ENCODE results near the gene WNK1.
"Not testable (repeated sequence)": the region's sequence is repeated elsewhere in the genome, so short reads cannot be mapped to it uniquely, and the experiment has no call there.

Gene WNK1

DNA sequence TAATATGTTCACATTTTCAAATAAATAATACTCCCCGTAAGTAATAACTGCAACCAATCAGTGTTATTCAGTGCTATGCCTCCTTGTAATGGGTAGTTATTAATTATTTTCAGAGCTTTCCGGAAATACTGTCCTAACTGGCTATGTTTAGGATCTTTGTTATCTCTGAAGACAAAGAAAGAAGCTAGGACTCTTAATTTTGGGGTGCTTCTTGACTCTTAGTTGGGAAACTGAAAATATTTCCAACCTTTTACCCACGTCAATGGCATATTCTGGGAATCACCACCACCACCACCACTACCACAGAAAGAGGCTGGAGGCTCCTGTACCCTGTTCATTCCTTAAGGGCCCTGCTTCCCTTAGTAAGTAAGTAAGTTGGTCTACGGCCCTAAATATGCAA lies 158.0 kb downstream of the WNK1 start:
- DNase-seq (ENCODE audit: low read depth in 3 of 3): no peak

GRCh38 chr12:911191-911826 lies 158.9 kb downstream of the WNK1 start:
- no peak for DNase-seq (ENCODE audit: low read depth in 3 of 3)

DNA sequence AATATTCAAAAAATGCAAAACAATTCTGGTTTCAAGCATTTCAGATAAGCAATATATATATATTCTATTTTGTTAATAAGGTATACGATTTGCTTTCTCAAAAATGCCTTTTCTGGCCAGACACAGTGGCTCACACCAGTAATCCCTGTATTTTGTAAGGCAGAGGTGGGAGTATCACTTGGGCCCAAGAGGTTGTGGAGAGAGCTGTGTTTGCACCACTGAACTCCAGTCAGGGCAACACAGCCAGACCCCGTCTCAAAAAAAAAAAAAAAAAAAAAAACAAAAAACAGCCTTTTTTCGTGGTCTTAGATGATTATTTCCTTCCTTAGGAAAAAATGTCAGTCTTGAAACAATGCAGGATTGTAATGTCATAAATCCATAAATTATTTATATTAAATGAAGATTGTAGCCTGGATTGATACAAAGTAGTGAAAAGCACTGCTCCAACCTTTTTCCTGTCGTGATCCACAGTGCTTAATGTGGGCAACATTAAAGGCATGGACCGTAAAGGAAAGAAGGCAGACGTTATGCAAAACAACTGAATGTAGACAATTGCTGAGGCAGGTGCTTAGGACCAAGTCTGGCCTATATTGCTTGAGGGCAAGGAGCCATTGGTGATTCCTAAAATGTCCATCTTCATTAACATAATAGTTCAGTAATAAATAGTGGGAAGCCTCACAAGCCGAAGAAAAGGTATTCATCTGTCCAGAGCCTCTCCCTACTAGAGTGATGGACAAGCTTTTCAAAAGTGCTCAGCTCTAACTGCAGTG lies 160.3 kb downstream of the WNK1 start:
- DNase-seq (ENCODE audit: low read depth in 3 of 3): no peak

DNA sequence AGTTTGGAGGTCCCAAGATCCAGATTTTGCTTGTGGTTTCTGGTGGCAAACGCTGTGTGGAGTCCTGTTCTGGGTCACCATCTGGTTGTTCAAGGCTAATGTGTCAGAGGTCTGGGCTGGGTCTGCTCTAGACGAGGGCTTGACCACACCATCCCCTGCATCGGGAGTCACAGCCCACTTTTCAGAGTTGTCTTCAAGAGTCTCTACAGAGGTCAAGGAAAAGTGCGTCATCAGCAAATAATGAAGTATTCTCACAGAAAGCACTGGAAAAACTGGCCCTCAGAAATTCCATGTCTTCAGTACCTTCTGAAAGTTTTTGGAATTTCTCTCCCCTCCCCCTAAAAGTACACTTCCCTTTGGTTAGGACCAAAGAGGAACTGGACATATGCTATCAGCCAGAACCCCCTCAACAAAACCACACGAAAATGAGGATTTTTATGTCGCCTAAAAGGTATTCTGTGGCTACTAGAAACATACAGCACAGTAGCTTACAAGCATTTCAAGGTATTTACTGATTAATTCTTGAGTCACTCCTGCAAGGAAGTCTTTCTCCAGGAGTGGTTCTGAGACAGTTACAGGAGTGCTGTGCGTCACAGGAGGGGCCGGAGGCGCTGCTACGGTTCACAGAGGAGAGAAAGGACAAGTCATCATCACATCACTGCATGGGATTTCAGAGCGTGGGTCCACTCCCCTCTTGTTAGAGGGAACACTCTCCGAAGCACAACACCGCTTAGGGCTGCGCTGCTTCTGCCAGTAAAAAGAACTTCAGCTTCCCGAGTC lies 161.7 kb downstream of the WNK1 start:
- DNase-seq (ENCODE audit: low read depth in 3 of 3): no peak

- DNase-seq (ENCODE audit: low read depth in 3 of 3): no peak
These were observed 162.7 kb downstream of the WNK1 start for GRCh38 chr12:915090-915489.

- peak in 1 of 3 donors; percentile 4 for DNase-seq (ENCODE audit: low read depth in 3 of 3)
These were observed 163.9 kb downstream of the WNK1 start for GRCh38 chr12:916240-916639.

DNA sequence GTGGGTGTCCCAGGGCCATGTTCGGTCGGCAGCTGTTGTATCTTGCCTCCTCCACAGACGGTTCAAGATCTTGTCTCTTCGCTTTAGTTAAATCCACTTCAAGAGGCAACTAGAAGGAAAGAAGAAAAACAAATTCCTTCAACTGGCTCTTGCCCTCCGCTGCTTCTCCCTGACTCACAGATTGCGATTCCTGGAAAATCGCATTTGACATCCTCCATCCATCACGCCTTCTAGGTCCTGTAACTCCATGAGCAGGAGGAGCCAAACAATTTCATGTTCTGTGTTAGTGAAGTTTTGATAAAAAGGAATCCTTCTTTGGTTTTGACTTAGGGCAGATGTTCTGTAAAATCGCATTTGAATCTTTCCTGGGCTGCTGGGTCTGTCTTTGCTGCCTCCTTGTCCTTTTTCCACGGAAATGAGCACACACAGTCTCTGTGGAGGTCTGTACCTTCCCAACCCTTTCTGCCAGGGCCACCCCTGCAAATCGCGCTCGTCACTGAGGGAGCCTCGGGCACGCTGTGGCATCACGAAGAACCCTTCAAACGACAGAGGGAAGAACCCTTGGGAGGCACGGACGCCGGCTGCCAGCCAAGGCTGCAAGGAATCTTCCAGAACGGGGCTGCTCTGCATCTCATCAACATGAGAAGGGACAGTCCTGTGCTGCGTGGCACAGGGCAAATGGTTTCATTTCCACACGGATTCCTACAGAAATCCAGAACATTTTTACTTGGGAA lies 164.5 kb downstream of the WNK1 start:
- DNase-seq (ENCODE audit: low read depth in 3 of 3): no peak

DNA sequence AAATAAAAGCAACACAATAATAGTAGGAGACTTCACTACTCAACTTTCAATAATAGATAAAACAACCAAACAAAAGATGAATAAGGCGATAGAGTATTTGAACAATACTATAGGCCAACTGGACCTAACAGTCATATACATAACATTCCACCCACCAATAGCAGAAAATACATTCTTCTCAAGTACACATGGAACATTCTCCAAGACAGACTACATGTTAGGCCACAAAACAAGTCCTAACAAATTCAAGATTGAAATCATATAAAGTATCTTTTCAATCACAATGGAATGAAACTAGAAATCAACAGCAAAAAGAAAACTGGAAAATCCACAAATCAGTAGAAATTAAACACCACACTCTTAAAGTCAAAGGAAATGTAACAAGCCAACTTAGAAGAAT lies 168.3 kb downstream of the WNK1 start:
- no peak for DNase-seq (ENCODE audit: low read depth in 3 of 3)

GRCh38 chr12:922285-922684 lies 169.9 kb downstream of the WNK1 start:
- DNase-seq (ENCODE audit: low read depth in 3 of 3): no peak

DNA sequence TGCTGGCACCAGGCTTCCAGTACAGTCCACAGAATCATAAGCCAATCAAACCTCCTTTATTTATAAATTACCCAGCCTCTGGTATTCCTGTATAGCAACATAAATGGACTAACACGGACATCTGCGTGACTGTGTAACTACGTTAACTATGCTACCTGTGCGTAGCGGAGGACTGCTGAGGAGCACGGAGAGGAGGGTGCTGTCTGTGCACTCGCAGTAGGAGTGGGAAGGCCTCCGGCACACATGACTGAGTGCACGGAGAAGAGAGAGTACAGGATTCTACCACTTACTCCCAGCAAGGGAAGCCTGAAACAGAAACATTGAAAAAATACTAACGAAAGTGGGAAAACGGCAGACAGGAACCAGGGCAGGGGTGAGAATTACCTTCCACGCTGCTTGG lies 174.3 kb downstream of the WNK1 start:
- no peak for DNase-seq (ENCODE audit: low read depth in 3 of 3)

GRCh38 chr12:931060-931459 lies 178.7 kb downstream of the WNK1 start:
- no peak for DNase-seq (ENCODE audit: low read depth in 3 of 3)

- DNase-seq (ENCODE audit: low read depth in 3 of 3): no peak
These were observed 179.2 kb downstream of the WNK1 start for GRCh38 chr12:931591-931990.

DNA sequence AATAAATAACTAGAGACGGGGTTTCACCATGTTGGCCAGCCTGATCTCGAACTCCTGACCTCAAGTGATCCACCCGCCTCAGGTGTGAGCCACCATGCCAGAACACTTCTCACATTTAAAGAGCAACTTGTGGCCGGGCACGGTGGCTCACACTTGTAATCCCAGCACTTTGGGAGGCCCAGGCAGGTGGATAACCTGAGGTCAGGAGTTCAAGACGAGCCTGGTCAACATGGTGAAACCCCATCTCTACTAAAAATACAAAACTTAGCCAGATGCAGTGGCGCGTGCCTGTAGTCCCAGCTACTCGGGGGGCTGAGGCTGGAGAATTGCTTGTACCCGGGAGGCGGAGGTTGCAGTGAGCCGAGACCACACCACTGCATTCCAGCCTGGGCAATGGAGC lies 183.5 kb downstream of the WNK1 start:
- not testable (repeated sequence) for DNase-seq (ENCODE audit: low read depth in 3 of 3)

DNA sequence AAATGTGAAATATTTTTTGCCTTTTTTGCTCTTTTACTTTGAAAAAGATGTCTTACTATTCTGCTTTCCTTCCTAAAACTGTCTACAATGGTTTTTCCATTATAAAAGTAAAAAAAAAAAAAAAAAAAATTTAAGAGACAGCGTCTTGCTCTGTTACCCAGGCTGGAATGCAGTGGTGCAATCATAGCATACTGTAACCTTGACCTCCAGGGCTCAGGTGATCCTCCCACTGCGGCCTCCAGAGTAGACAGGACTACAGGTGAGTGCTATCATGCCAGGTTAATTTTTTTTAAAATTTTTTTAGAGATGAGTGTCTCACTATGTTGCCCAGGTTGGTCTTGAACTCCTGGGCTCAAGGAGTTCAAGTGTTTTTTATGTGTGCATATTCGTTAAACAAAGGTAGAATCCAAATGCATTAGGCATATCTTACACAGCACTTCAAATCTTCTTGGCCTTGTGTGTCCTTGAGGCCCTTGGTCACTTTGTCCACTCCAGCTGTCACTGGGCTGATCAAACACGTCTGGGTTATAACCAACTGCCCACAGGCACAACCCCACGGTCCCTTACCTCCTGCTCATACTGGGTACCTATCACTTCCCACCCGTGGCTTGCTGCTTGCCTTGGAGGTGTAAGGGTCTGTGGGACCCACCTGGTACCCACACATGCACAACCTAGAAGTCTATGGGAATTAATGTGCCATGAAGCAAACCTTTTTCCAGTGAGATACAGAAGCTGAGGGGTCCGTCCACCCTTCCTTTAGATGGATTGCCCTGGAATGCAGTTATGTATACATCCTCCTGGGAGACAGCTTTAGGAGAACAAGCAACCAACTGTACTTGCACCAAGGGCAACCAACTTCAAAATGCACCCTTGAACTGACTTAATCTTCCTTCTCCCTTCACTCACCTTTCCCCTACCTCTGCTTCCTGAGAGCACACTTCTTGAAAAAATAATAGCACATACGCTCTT lies 184.3 kb downstream of the WNK1 start:
- no peak for DNase-seq (ENCODE audit: low read depth in 3 of 3)

DNA sequence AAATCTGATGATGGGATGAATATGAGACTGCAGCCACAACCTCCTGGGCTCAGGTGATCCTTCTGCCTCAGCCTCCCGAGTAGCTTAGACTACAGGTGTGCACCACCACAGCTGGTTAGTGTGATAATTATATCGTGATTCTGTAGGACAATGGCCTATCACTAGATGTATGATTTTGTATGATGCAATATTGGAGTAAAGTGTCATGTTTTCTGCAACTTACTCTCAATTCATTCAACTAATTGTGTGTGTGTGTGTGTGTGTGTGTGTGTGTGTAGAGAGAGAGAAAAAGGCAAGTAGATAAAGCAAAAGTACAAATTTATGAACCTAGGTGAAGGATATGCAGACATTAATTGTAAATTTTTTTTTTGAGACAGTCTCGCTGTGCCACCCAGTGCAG lies 186.4 kb downstream of the WNK1 start:
- DNase-seq (ENCODE audit: low read depth in 3 of 3): no peak

GRCh38 chr12:943051-943450 lies 190.7 kb downstream of the WNK1 start:
- no peak for DNase-seq (ENCODE audit: low read depth in 3 of 3)

- no peak for DNase-seq (ENCODE audit: low read depth in 3 of 3)
These were observed 191.8 kb downstream of the WNK1 start for GRCh38 chr12:944211-944610.

DNA sequence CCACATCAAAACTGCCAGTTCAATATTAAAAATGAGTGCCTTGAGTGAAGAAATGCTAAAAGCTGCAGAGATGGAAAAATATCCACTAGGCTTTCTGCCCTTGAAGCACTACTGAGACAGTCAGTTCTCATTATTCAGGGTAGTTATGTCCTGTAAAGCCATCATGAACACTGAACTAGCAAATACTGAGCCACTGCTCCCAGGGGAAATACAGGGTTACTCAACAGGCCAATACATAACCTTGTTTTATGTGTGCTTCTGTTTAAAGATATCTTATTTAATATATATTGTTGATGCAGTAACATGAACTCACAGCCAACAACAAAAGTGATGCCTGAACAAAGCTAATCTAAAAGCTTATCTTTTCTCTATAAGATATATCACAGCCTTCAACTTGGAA lies 193.8 kb downstream of the WNK1 start:
- DNase-seq (ENCODE audit: low read depth in 3 of 3): no peak

DNA sequence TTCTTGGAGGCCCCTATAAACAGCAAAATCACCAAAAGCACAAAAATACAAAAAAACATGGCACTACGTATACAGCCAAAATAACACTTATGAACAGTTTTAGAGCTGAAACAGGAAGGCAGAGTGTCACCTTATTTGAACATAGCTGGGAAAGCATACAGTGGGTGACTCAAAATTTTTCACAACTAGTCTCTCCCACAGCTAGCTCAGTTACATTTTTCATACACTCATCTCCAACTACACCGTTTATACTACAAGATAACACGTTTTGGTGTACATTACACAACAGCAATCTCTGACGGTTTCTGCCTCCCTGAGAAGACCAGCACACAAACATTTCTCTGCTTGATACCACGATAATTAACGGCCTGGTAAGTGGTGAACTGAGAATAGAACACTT lies 194.3 kb downstream of the WNK1 start:
- DNase-seq (ENCODE audit: low read depth in 3 of 3): no peak

GRCh38 chr12:948238-948637 lies 195.9 kb downstream of the WNK1 start:
- no peak for DNase-seq (ENCODE audit: low read depth in 3 of 3)
